DMS 273 treated with DMSO at 0.1 percent for 48 hours (cell line): ENCODE measurements around the gene SCMH1.

Source experiments
- DNase-seq: peaks from one replicate; lab custom pipeline; 2025; lab: John Stamatoyannopoulos, UW

Gene SCMH1

GRCh38 chr1:41097105-41097504 lies 145.0 kb downstream of the SCMH1 start:
- DNase-seq, result no peak

- no peak for DNase-seq
Measured at GRCh38 chr1:41093826-41094225, 148.3 kb downstream of the SCMH1 start.

DNA sequence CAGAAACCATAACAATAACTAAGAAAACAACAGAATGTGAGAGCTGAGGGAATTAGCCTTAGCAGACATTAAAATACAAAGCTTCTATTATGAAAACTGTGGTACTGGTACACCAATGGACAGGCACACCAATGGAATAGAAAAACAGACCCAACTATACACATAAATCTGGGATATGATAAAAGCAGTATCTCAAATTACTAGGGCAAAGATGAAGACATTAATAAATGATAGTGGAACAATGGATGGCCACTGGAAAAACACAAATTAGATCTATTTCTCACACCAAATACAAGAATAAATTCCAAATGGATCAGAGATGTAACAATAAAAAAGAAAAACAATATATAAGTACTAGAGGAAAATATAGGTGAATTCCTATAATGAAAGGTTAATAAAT lies 155.2 kb downstream of the SCMH1 start:
- DNase-seq, result no peak

GRCh38 chr1:41078616-41079015 lies 163.5 kb downstream of the SCMH1 start:
- no peak for DNase-seq

DNA sequence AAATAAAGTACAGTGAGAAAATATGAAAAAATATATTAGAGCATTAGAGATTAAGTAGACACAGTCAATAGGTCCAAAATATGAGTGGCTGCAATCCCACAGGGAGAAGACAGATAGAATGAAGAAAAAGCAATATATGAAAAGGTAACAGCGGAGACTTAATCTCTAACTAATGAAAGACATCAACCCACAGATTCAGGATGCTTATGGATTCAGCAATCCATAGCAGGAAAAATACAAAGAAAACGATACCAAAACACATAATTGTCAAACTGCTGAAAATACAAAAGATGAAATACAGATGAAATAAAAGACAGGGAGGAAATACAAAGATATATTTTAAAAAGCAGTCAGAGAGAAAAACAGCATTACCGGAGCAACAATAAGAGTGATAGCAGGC lies 163.9 kb downstream of the SCMH1 start:
- DNase-seq, result no peak

GRCh38 chr1:41073971-41074370 lies 168.1 kb downstream of the SCMH1 start:
- no peak for DNase-seq

GRCh38 chr1:41072051-41072450 lies 170.1 kb downstream of the SCMH1 start:
- no peak for DNase-seq

- DNase-seq, result no peak
Measured at GRCh38 chr1:41056907-41057306, 185.2 kb downstream of the SCMH1 start.

DNA sequence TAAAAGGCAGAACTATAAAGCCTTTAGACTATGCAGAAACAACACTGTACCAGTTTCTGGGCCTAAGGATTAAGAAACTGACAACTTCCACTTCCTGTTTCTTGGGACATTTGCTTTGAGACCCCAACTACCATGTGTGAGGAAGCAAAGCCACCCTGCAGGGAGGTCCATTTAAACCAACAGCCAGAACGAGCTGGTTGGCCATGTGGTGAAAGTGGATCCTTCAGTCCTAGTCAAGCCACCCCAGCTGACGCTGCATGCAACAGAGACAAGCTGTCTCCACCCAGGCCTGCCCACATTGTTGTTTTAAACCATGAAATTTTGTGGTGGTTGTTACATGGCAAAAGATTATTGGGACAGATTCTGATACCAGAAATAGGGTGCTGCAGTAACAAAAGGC lies 188.8 kb downstream of the SCMH1 start:
- no peak for DNase-seq

- no peak for DNase-seq
Measured at GRCh38 chr1:41051022-41051421, 191.1 kb downstream of the SCMH1 start.

GRCh38 chr1:41048540-41048939 lies 193.6 kb downstream of the SCMH1 start:
- DNase-seq, result no peak

DNA sequence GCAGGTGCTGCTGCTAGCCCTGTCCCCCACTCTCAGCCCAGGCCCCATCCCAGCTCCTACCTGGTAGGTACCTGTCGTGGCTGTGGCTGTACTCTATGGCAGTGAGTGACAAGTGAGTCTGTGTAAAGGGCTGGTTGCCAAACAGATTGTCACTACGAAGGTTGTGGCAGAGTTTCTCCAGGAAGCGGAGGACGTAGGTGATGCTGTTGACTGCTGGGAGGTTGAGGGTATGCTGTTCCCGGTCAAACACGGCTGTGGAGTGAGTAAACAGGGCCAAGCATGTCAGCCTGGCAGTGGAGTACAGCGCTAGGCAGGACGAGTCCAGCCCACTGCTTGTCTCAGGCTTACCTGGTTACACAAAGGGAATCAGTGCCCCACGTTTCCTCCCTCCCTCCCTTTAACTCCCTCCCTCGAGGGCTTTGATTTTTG lies 195.7 kb downstream of the SCMH1 start:
- no peak for DNase-seq

- DNase-seq, result no peak
Measured at GRCh38 chr1:41045740-41046139, 196.4 kb downstream of the SCMH1 start.

DNA sequence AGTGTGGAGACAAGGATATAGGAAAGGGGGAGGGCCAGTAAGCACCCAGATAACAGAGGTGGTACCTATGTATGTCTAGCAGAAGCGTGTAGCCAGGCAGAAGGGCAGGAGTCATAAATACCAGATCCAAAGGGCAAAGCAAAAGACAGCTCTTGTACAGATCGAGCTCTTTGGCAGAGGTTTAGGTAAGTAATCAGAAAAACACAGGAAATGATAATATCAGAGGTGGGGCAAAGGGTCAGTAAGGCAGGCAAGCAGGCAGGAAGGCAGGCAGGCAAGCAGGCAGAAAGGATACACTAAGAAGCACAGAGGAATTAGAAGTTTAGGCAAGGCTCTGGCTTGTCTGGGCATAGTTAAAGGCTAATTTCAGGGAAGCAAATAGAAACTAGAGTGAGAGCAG lies 197.9 kb downstream of the SCMH1 start:
- DNase-seq, result no peak

GRCh38 chr1:41041614-41042270 lies 200.4 kb downstream of the SCMH1 start:
- no peak for DNase-seq

DNA sequence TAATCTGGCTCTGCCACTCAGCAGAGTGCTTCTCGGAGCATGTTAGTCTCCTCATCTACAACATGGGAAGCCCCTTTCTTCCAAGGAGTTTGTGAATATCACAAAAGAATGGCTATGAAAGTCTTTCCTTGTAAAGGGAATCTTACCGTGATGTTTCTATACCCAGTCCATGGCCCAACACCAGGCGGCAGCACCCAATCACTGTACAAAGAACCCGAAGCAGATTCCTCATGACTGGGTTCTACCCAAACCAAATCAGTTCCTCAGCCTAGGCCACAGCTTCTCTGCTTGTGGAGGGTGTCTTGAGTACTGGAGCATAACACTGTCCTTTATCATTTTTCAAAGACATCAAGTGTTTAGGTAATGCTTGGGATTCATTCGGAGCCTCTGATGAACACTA lies 204.0 kb downstream of the SCMH1 start:
- DNase-seq, result no peak

DNA sequence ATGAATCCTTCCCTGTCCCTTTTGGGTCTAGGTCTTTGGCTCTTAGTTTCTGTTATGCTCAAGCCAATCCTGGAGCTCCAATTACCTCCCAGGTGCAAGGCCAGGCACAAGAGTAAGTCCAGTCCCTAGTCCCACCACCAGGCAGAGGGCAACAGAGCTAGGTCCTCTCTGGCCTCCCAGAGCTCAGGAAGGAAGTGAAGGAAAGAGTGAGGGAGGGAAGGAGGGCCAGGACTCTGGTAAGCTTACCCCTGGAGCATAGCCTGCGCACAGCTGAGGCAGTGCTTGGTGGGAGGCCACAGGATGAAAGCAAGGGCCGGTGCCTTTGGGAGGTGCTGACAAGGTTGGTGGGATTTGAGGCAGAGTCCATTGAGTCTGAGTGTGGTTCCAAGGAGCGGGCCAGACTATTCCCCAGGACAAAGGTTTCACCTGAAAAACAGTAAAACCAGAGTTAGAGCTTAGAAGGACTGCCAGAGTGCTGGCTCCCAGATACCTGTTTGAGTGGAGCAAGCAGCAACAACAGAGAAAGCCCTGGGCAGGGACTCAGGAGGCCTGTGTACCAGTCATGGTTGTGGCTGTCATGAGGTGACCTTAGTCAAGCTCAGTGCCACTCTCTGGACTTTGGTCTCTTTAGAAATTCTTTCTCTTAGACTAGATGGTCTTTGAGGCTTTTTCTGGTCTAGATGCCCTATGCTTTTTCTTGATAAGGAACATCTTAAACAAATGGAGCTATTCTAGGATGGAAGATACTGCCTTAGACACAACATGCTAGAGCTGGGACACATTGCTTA lies 204.8 kb downstream of the SCMH1 start:
- no peak for DNase-seq

- no peak for DNase-seq
Measured at GRCh38 chr1:41033272-41033671, 208.8 kb downstream of the SCMH1 start.

DNA sequence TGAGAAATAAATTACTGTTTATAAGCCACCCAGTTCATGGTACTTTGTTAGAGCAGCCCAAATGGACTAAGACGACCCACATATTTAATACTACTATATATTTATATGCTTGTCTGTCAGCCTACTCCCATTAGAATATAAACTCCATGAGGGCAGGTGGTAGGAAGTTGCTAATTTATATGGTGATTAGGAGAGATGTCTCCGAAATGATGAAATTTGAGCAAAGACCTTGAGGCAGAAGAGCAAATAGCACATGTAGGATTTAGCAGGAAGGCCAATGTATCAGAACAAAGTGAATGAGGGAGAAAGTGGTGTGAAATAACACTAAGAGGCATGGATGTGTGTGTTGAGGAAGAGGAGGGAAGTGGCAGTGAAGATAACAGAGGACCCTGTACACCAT lies 210.0 kb downstream of the SCMH1 start:
- DNase-seq, result no peak

DNA sequence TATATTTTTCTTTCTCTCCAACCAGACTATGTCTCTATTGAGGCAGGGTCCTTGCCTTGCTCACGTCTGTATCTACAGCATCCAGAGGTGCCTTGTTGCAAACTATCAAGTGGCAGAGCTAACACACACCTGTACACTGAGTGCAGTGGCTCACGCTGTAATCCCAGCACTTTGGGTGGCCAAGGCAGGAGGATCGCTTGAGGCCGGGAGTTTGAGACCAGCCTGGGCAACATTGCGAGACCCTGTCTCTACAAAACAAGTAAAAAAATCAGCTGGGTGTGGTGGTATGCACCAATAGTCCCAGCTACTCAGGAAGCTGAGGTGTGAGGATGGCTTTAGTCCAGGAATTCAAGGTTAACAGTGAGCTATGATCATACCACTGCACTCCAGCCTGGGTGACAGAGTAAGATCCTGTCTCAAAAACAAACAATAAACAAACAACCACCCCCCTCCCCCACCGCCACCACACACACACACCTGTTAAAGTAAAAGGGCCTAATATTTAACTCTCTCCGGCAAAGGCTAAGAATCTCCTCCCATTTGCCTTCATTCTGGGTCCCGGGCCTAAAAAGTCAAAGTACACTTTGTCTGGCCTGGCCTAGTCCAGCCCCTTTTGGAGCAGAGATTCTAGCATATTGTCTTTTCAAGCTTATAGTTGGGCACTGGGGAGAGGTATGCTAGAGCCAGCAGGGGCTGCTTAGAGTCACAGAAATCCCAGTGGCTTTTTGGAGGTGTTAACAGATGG lies 211.1 kb downstream of the SCMH1 start:
- DNase-seq, result no peak

- DNase-seq, result no peak
Measured at GRCh38 chr1:41028034-41028642, 214.0 kb downstream of the SCMH1 start.

- DNase-seq, result peak; percentile 92
Measured at GRCh38 chr1:41025979-41026819, 215.9 kb downstream of the SCMH1 start.
